Neuronal stem cell (in vitro differentiated cells): Measurements from ENCODE around the gene ARHGAP32.

Experiments
- DNase-seq: peaks from one replicate; pipeline ENCODE4 v3.0.0-alpha.2; 2013; ENCODE audit warnings: low spot score
- H2AFZ ChIP-seq: one replicate; pipeline ENCODE4 v1.6.1; 2013; ENCODE audit warnings: mild to moderate bottlenecking, low read length, inconsistent platforms
- H2AK5ac ChIP-seq: 2 replicates; pipeline ENCODE4 v1.6.1; 2013; ENCODE audit warnings: low read depth, mild to moderate bottlenecking, inconsistent platforms, low read length, moderate library complexity, mixed read lengths
- H2BK120ac ChIP-seq: 2 replicates; pipeline ENCODE4 v1.6.1; 2013; ENCODE audit warnings: low read depth, mild to moderate bottlenecking, inconsistent platforms, low read length, moderate library complexity, mixed read lengths
- H2BK12ac ChIP-seq: one replicate; pipeline ENCODE4 v1.6.1; 2013; ENCODE audit warnings: low read length, inconsistent platforms
- H2BK15ac ChIP-seq: 2 replicates; pipeline ENCODE4 v1.6.1; 2013; ENCODE audit warnings: mild to moderate bottlenecking, low read length, inconsistent platforms, mixed read lengths
- H2BK5ac ChIP-seq: one replicate; pipeline ENCODE4 v1.6.1; 2013; ENCODE audit warnings: inconsistent platforms, mild to moderate bottlenecking, low read length, moderate library complexity
- H3K14ac ChIP-seq: one replicate; pipeline ENCODE4 v1.6.1; 2013; ENCODE audit warnings: low read length, inconsistent platforms
- H3K18ac ChIP-seq: 2 replicates; pipeline ENCODE4 v1.6.1; 2013; ENCODE audit warnings: low read length, inconsistent platforms
- H3K23ac ChIP-seq: 2 replicates; pipeline ENCODE4 v1.6.1; 2013; ENCODE audit warnings: low read depth, mild to moderate bottlenecking, mixed read lengths, low read length, inconsistent platforms; ENCODE audit not compliant: poor library complexity
- H3K27ac ChIP-seq: replicated peaks from 3 replicates; pipeline ENCODE4 v1.5.1; 2013; ENCODE audit warnings: low read length, inconsistent platforms
- H3K27me3 ChIP-seq, 3 experiments: 2 replicates each; pipeline ENCODE4 v1.6.1; 2013; ENCODE audit warnings: low read length in 3 of 3, mild to moderate bottlenecking in 2 of 3, inconsistent platforms in 1 of 3, low read depth in 1 of 3, mixed read lengths in 1 of 3, moderate library complexity in 1 of 3; ENCODE audit not compliant: control insufficient read depth in 3 of 3, insufficient read depth in 3 of 3
- H3K36me3 ChIP-seq, 2 donors: replicated peaks in 1 of 2; 2 replicates each; pipeline ENCODE4 v1.6.1; 2013; ENCODE audit warnings: low read length in 2 of 2; ENCODE audit not compliant: control insufficient read depth in 2 of 2, insufficient read depth in 2 of 2
- H3K4ac ChIP-seq: 2 replicates; pipeline ENCODE4 v1.6.1; 2013; ENCODE audit warnings: inconsistent platforms, mild to moderate bottlenecking, low read length, moderate library complexity
- H3K4me1 ChIP-seq, 2 donors: 1 replicate in 1 of 2; 2 replicates in 1 of 2; pipeline ENCODE4 v1.6.1; 2013; ENCODE audit warnings: low read length in 2 of 2, low read depth in 1 of 2; ENCODE audit not compliant: control insufficient read depth in 2 of 2, insufficient read depth in 1 of 2
- H3K4me2 ChIP-seq: one replicate; pipeline ENCODE4 v1.6.1; 2013; ENCODE audit warnings: mild to moderate bottlenecking, low read length, inconsistent platforms; ENCODE audit not compliant: insufficient read depth, poor library complexity, severe bottlenecking
- H3K4me3 ChIP-seq, 2 donors: 2 replicates each; pipeline ENCODE4 v1.5.1; 2013; ENCODE audit warnings: low read length in 2 of 2, mild to moderate bottlenecking in 2 of 2, inconsistent platforms in 1 of 2, moderate library complexity in 1 of 2
- H3K79me1 ChIP-seq: one replicate; pipeline ENCODE4 v1.6.1; 2013; ENCODE audit warnings: low read depth, mild to moderate bottlenecking, inconsistent platforms, low read length, moderate library complexity
- H3K9ac ChIP-seq: one replicate; pipeline ENCODE4 v1.6.1; 2013; ENCODE audit warnings: mild to moderate bottlenecking, low read depth, low read length, inconsistent platforms; ENCODE audit not compliant: poor library complexity
- H3K9me3 ChIP-seq, 2 donors: replicated peaks in 1 of 2; 2 replicates each; pipeline versions ENCODE3 to v1.6.1; 2013; ENCODE audit warnings: low read length in 2 of 2, mild to moderate bottlenecking in 2 of 2, inconsistent platforms in 1 of 2, low read depth in 1 of 2, mixed read lengths in 1 of 2, moderate library complexity in 1 of 2; ENCODE audit not compliant: control insufficient read depth in 2 of 2, insufficient read depth in 1 of 2
- H4K8ac ChIP-seq: one replicate; pipeline ENCODE4 v1.6.1; 2013; ENCODE audit warnings: low read depth, mild to moderate bottlenecking, inconsistent platforms, low read length, moderate library complexity
- H4K91ac ChIP-seq: one replicate; pipeline ENCODE4 v1.6.1; 2013; ENCODE audit warnings: low read length, low read depth, mild to moderate bottlenecking, inconsistent platforms; ENCODE audit not compliant: poor library complexity
- WGBS, 2 donors: extraction: QIAGEN DNeasy Blood & Tissue Kit; methylation state at CpG; one replicate each; pipeline ENCODE4 v1.1.7; 2013; ENCODE audit warnings: missing lambda C conversion rate in 2 of 2, mixed read lengths in 1 of 2; ENCODE audit not compliant: insufficient read length in 2 of 2, insufficient replicate concordance in 1 of 2; ENCODE audit errors: extremely low coverage in 2 of 2; 5-methylcytosine and 5-hydroxymethylcytosine counted together

Gene ARHGAP32

GRCh38 chr11:129148487-129148886 is 43.6 kb downstream of the ARHGAP32 start:
- Histone ChIP-seq H3K79me1 (no peaks in the 10 kb centered on the region), H3K4me3 (no peak overlapping the region), H3K27ac (no peak overlapping the region), H3K4me1 (peaks cover under 1 to 2% of the 10 kb centered on the region in 2 donors), H2AFZ (no peak overlapping the region), H3K14ac (no peak overlapping the region), H3K9me3 (peaks cover 3 to 38% of the 10 kb centered on the region in 2 donors), H3K18ac (no peak overlapping the region), H4K8ac (no peak overlapping the region), H3K36me3 (no peaks in the 10 kb centered on the region), H2BK5ac (no peak overlapping the region), H2AK5ac (no peak overlapping the region), H3K4me2 (no peak overlapping the region), H3K4ac (no peak overlapping the region), H2BK120ac (no peak overlapping the region), H3K9ac (no peak overlapping the region), H3K23ac (no peak overlapping the region), H4K91ac (no peak overlapping the region), H2BK12ac (no peak overlapping the region), H2BK15ac (no peak overlapping the region), H3K27me3 (no peaks in the 10 kb centered on the region)
- no peak for DNase-seq
- WGBS, 2 donors, result no CpG with 5 or more reads among the region's 2 CpGs

GRCh38 chr11:129146191-129146590 is 45.9 kb downstream of the ARHGAP32 start:
- WGBS, 2 donors, result no CpG with 5 or more reads among the region's 2 CpGs

GRCh38 chr11:129145276-129145675 is 46.8 kb downstream of the ARHGAP32 start:
- Histone ChIP-seq H3K4me2 (no peak overlapping the region), H3K23ac (no peak overlapping the region), H3K4me1 (peaks cover 5 to 24% of the 10 kb centered on the region in 2 donors), H2AFZ (no peak overlapping the region), H3K14ac (no peak overlapping the region), H3K36me3 (no peaks in the 10 kb centered on the region), H3K27ac (no peak overlapping the region), H3K18ac (no peak overlapping the region), H2BK15ac (no peak overlapping the region), H2BK120ac (no peak overlapping the region), H2BK12ac (no peak overlapping the region), H4K8ac (no peak overlapping the region), H3K9ac (no peak overlapping the region), H3K27me3 (no peaks in the 10 kb centered on the region), H3K4me3 (no peak overlapping the region), H2AK5ac (no peak overlapping the region), H2BK5ac (no peak overlapping the region), H3K4ac (no peak overlapping the region), H3K9me3 (peaks cover 5 to 20% of the 10 kb centered on the region in 2 donors), H3K79me1 (peaks cover 2% of the 10 kb centered on the region), H4K91ac (no peak overlapping the region)
- DNase-seq, result no peak

More at GRCh38 chr11:129146191-129146590, 45.9 kb downstream of the ARHGAP32 start:
- Histone ChIP-seq H3K14ac (no peak overlapping the region), H3K4me3 (no peak overlapping the region), H2AK5ac (no peak overlapping the region), H3K23ac (no peak overlapping the region), H3K4me1 (peaks cover 3 to 16% of the 10 kb centered on the region in 2 donors), H3K4me2 (no peak overlapping the region), H3K36me3 (no peaks in the 10 kb centered on the region), H2BK5ac (no peak overlapping the region), H3K9me3 (peaks cover 3 to 28% of the 10 kb centered on the region in 2 donors), H3K4ac (no peak overlapping the region), H2BK12ac (no peak overlapping the region), H3K27ac (no peak overlapping the region), H3K9ac (no peak overlapping the region), H3K79me1 (no peaks in the 10 kb centered on the region), H2BK120ac (no peak overlapping the region), H3K18ac (no peak overlapping the region), H2BK15ac (no peak overlapping the region), H4K8ac (no peak overlapping the region), H2AFZ (no peak overlapping the region), H4K91ac (no peak overlapping the region), H3K27me3 (no peaks in the 10 kb centered on the region)
- no peak for DNase-seq

DNA sequence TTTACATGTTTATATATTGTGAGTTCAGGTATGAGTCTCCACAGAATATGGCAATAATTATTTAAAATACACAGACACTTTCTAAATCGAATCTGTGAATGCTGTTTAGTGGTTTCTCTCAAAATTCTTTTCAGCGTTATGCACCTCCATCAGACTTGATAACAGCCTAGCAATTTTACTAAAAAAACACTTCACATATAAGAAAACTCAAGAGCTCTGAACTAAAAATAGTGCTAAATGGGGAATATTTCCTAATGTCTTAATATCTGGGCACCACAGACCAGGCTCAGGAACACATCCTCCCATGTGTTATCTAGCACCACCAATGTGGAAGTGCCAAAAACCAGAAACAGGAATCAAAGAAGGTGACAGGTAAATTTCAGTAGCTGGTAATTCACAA is 47.9 kb downstream of the ARHGAP32 start:
- H3K18ac ChIP-seq, result no peak overlapping the region
- no CpG with 5 or more reads among the region's 2 CpGs for WGBS, 2 donors

More for the DNA sequence above, 47.9 kb downstream of the ARHGAP32 start:
- no peak overlapping the region for H3K27ac ChIP-seq
- H2BK120ac ChIP-seq, result no peak overlapping the region
- peaks cover 2% of the 10 kb centered on the region for H3K79me1 ChIP-seq
- H3K4me1 ChIP-seq, result peaks cover 5 to 24% of the 10 kb centered on the region in 2 donors
- no peak overlapping the region for H4K91ac ChIP-seq
- H2AK5ac ChIP-seq, result no peak overlapping the region
- no peaks in the 10 kb centered on the region for H3K36me3 ChIP-seq
- no peak overlapping the region for H3K23ac ChIP-seq
- no peak overlapping the region for H2BK15ac ChIP-seq
- H3K4me3 ChIP-seq, result no peak overlapping the region
- no peak overlapping the region for H3K4me2 ChIP-seq
- no peak overlapping the region for H3K9ac ChIP-seq
- no peak overlapping the region for H3K4ac ChIP-seq
- H4K8ac ChIP-seq, result no peak overlapping the region
- no peak overlapping the region for H3K14ac ChIP-seq
- H3K9me3 ChIP-seq, result peaks cover 3 to 15% of the 10 kb centered on the region in 2 donors
- no peaks in the 10 kb centered on the region for H3K27me3 ChIP-seq
- no peak for DNase-seq
- no peak overlapping the region for H2AFZ ChIP-seq
- no peak overlapping the region for H2BK12ac ChIP-seq
- H2BK5ac ChIP-seq, result no peak overlapping the region
